Effector memory CD4-positive, alpha-beta T cell (primary cell): ENCODE measurements around the gene KCNQ4.

ENCODE experiments used
- DNase-seq, 3 donors: peaks; one replicate each; pipeline ENCODE4 v3.0.0-alpha.2; 2020
- H3K27ac ChIP-seq: 2 replicates; pipeline ENCODE4 v1.7.0; 2013; ENCODE audit warnings: mild to moderate bottlenecking, low read length, moderate library complexity; ENCODE audit not compliant: insufficient read depth, poor library complexity, severe bottlenecking
- H3K27me3 ChIP-seq: replicated peaks from 2 replicates; pipeline ENCODE4 v1.7.0; 2013; ENCODE audit warnings: mild to moderate bottlenecking, low read length; ENCODE audit not compliant: insufficient read depth, control insufficient read depth, poor library complexity, severe bottlenecking
- H3K36me3 ChIP-seq: 2 replicates; pipeline ENCODE4 v1.7.0; 2013; ENCODE audit warnings: mild to moderate bottlenecking, low read length, moderate library complexity; ENCODE audit not compliant: control insufficient read depth, insufficient read depth
- H3K4me1 ChIP-seq: 2 replicates; pipeline ENCODE4 v1.7.0; 2013; ENCODE audit warnings: low read length, mild to moderate bottlenecking; ENCODE audit not compliant: control insufficient read depth, insufficient read depth, poor library complexity, severe bottlenecking
- H3K4me3 ChIP-seq: 2 replicates; pipeline ENCODE4 v1.7.0; 2013; ENCODE audit warnings: low read length, low read depth, mild to moderate bottlenecking; ENCODE audit not compliant: insufficient read depth, poor library complexity, severe bottlenecking
- H3K9me3 ChIP-seq: 2 replicates; pipeline ENCODE4 v1.7.0; 2013; ENCODE audit warnings: mild to moderate bottlenecking, low read length, moderate library complexity; ENCODE audit not compliant: control insufficient read depth

The KCNQ4 gene

DNA sequence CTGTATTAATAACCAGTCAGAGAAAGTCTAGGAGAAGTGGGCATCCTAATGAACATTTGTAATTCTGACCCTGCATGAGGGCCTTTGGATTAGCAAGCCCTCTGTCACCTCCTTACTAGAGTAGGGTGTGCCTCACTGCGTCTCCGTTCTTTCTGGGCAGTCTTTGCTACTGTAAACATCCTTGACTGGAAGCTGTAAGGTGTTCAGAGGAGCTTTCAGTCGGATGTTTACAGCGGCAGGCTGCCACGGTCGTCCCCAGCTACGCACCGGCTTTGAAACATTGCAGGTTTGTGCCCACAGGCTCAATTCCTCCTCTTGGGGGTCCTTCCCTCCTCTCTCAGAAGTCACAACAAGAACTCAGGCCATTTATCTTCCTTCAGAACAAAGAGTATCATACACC lies 29.4 kb upstream of the KCNQ4 start:
- Histone ChIP-seq H3K27me3 (no peaks in the 10 kb centered on the region), H3K9me3 (no peaks in the 10 kb centered on the region), H3K4me1 (no peaks in the 10 kb centered on the region), H3K36me3 (peaks cover 88% of the 10 kb centered on the region), H3K4me3 (no peak overlapping the region), H3K27ac (no peak overlapping the region)
- DNase-seq = no peak

DNA sequence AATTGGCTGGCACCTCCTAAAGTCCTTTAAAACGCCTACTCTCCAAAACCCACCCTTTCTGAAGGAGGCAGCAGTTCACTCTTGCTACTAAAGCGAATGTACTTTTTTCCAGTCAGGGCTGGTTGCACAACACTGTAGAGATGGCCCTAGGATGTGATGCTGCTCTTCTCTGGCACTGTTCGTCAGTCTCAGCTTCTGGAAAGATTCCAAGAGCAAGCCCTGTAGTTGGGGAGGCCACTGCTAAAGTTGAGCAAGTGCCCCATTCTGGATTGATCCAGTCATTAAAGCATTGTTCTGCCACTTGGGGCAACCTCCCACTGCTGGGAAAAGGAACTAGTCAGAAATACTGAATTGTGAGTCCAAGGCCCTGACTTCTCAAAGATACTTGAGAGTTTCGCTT lies 28.5 kb upstream of the KCNQ4 start:
- Histone ChIP-seq H3K36me3 (peaks cover 87% of the 10 kb centered on the region), H3K4me1 (no peaks in the 10 kb centered on the region), H3K4me3 (no peak overlapping the region), H3K9me3 (no peaks in the 10 kb centered on the region), H3K27me3 (no peaks in the 10 kb centered on the region), H3K27ac (no peak overlapping the region)
- DNase-seq = no peak

DNA sequence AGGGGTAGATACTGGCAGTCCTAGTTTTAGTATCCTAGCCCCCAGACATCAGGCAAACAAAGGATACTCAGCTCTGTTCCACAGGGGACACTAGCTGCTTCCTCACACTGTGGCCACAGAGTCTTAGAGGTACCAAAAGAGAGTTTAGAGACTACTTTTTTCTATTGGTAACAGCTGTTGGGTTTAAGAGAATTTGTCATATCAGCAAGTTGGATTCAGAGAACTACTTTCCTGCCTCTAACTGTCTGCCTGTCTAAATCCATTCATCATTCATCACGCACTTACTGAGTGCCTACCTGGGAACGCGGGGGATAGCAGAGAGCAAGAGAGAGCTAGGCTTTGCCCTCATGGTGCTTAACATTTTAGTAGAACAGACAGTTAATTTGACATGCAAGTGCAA lies 27.1 kb upstream of the KCNQ4 start:
- no peak for DNase-seq
- Histone ChIP-seq H3K27ac (no peak overlapping the region), H3K9me3 (no peaks in the 10 kb centered on the region), H3K36me3 (peaks cover 87% of the 10 kb centered on the region), H3K4me3 (no peak overlapping the region), H3K4me1 (no peaks in the 10 kb centered on the region), H3K27me3 (no peaks in the 10 kb centered on the region)

DNA sequence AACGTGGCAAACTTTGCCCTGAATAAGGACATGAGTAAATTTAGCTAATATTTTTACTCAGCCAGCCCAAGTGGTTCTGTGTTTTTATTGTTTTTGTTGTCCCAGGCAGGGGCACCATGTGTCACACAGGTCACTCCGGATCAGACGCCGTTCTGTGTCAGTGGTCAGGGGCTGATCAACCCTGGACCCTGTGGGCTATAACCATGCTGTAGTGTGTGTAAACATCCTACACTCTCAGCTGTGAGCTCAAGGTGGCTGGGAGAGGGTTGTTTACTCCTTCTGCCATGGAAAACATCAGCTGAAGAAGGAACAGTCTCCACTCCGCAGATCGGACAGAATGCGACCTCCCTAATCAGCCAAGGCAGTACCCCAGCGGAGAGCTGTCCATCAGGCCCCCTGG lies 26.5 kb upstream of the KCNQ4 start:
- Histone ChIP-seq H3K36me3 (peaks cover 88% of the 10 kb centered on the region), H3K4me3 (no peak overlapping the region), H3K9me3 (no peaks in the 10 kb centered on the region)

DNA sequence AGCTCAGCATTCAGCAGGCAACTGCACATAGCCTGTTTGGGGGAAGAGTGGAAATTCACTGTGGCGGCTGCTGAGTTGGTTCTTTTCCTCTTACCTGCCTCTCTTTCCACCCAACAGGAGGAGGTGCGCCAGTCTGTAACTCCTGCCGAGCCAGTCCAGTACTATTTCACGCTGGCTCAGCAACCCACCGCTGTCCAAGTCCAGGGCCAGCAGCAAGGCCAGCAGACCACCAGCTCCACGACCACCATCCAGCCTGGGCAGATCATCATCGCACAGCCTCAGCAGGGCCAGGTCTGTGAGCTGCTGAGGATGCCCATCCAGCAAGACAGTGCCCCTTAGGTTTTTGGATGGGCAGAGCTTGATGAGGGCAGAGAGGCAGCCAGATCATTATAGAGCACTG lies 25.6 kb upstream of the KCNQ4 start:
- Histone ChIP-seq H3K27ac (no peak overlapping the region), H3K27me3 (no peaks in the 10 kb centered on the region), H3K36me3 (peaks cover 89% of the 10 kb centered on the region), H3K9me3 (no peaks in the 10 kb centered on the region), H3K4me3 (no peak overlapping the region), H3K4me1 (peaks cover 4% of the 10 kb centered on the region)
- DNase-seq = no peak

More for the DNA sequence above, 26.5 kb upstream of the KCNQ4 start:
- no peak for DNase-seq
- Histone ChIP-seq H3K27ac (no peak overlapping the region), H3K27me3 (no peaks in the 10 kb centered on the region), H3K4me1 (no peaks in the 10 kb centered on the region)

DNA sequence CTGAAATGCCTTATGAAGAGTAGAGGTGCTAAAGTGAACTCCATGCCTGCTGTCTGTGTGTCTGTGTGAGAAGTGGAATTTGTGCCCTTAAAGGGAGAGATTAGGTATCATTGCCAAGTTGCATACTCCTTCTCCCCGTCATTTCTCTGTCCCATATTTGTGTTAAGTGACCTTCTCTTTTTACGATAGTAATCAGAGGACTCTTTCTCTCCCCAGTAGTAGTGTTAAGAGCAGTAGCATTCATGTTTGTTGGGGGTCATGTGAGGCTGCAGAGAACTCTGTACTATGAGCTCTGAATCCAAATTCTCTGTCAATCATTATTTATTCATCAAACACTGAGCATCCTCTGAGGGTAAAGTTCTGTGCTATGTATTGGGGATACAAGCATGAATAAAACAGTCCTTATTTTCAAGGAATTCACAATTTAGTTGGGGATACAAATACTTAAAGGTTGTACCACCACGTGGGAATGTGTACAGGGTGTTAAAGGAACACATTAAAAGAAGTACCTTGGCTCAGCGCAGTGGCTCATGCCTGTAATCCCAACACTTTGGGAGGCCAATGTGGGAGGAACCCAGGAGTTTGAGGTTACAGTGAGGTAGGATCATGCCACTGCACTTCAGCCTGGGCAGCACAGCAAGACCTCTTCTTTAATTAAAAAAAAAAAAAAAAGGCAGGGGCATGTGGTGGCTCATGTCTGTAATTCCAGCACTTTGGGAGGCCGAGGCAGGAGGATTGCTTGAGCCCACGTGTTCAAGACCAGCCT lies 24.8 kb upstream of the KCNQ4 start:
- H3K27me3 ChIP-seq = no peaks in the 10 kb centered on the region
- H3K9me3 ChIP-seq = no peaks in the 10 kb centered on the region
- no peak overlapping the region for H3K4me3 ChIP-seq
- peaks cover 4% of the 10 kb centered on the region for H3K4me1 ChIP-seq
- DNase-seq = no peak
- H3K36me3 ChIP-seq = peaks cover 81% of the 10 kb centered on the region
- H3K27ac ChIP-seq = no peak overlapping the region

DNA sequence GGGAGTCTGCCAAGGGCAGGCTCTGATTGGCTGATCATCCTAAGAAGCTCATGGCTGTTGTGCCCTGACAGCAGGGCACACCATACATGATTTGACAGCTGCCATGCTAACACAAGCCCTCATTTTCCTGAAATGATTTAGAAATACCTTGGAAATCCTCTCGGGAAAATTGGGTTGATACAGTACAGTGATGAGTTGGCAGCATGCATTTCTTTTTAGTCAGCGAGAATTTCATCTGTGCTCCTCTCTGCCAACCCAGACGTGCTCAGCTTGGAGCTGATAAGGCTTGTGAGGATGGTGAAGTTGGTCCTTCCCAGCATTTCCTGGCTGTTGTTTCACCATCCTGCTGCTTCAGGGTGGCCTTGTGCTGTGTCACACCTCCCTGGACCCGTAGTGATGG lies 22.6 kb upstream of the KCNQ4 start:
- no peak overlapping the region for H3K4me3 ChIP-seq
- H3K36me3 ChIP-seq = peaks cover 73% of the 10 kb centered on the region
- H3K4me1 ChIP-seq = peaks cover 10% of the 10 kb centered on the region
- no peak for DNase-seq
- H3K27ac ChIP-seq = no peak overlapping the region
- no peaks in the 10 kb centered on the region for H3K9me3 ChIP-seq
- no peaks in the 10 kb centered on the region for H3K27me3 ChIP-seq

DNA sequence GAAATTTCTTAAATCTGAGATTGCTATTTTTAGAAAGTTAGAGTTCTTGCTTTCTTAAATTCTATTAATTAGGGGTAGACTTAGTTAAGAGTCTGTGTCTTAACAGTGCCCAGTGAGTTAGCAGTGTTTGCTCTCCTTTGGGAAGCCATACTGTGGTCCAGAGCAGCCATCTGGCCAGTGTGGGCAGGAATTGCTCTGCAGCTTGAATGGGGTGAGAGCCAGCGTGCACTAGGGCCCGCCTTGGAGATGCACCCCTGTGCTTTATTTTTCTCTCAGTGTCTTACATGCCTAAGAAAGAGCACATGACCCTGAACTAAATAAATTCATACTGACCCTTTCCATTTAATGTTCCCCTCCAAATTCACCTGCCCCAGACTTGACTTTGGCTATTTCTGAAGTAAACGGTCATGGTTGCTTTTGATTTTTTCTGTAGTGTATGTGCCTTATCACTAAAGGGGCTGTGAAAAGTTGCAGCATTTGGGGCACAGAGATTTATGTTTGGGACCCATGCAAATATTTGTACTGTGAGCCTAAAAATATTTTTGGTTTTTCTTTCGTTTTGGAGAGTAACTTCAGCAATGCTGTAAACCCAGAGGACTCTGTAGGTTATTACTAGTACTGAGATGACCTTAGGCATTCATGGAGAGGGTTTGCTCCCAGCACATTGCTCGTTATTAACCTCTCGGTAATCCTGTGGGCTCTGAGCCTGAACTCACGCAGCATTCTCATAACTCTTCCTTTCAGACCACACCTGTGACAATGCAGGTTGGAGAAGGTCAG lies 21.3 kb upstream of the KCNQ4 start:
- Histone ChIP-seq H3K36me3 (peaks cover 75% of the 10 kb centered on the region), H3K4me1 (peaks cover 10% of the 10 kb centered on the region), H3K27me3 (no peaks in the 10 kb centered on the region), H3K27ac (no peak overlapping the region), H3K9me3 (no peaks in the 10 kb centered on the region), H3K4me3 (no peak overlapping the region)
- DNase-seq = no peak

DNA sequence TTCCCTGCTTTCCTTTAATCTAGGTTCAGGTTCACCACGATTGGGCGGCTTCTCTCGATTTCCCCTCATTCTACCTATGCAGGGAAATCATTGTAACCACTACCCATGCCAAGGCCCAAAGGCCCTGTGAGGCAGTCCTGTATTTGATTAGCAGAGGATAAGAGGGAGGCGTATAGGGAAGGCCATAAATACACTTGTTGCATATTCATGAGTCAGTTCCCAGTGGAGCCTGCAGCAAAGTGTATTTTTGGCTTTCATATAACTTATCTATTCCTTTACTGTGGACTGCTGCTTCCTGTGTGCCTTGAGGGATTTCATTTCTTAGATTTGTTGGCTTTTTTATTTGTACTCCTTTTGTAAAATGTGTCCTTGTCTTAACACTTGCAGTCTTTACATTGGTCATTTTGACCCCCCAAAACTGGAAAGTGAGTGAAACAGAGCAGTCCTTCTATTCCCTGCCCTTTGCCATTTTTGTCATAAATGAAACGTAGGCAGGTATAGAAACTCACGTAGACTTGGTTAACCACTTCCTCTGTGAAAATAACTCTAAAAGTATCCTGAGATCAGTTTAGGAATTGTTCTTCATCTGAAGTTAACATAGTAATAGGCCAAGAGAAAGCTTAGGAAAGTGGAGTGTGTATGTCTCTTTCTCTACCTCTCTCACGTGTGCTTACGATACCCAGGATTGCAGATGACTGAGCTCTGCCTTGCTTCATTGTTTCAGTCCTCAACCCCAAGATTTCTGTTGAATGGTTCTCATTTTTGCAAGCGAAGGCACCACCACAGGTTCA lies 19.6 kb upstream of the KCNQ4 start:
- no peak for DNase-seq
- peaks cover 76% of the 10 kb centered on the region for H3K36me3 ChIP-seq
- no peak overlapping the region for H3K4me3 ChIP-seq
- peaks cover 10% of the 10 kb centered on the region for H3K4me1 ChIP-seq
- H3K27ac ChIP-seq = no peak overlapping the region
- H3K27me3 ChIP-seq = no peaks in the 10 kb centered on the region
- H3K9me3 ChIP-seq = no peaks in the 10 kb centered on the region

DNA sequence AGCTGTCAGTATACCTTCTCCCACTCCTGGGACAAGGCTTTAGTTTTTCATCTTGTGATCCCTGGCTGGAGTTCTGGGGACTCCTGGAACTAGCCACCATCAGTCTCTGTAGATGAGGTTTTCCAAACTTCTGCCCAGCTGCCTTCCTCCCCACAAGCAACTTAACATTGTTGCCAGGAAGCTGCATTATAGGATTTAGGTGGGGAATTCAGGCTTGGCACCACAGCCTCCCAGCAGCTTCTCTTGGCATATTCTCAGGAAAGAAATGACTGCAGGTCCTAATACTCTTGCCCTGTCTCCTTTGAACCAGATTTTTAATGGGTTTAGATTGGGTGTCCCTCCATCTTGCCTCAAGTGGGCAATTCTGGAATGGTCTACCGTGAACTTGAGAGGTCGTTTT lies 18.6 kb upstream of the KCNQ4 start:
- H3K27me3 ChIP-seq = no peaks in the 10 kb centered on the region
- H3K4me1 ChIP-seq = peaks cover 10% of the 10 kb centered on the region
- H3K9me3 ChIP-seq = no peaks in the 10 kb centered on the region
- no peak overlapping the region for H3K4me3 ChIP-seq
- H3K36me3 ChIP-seq = peaks cover 77% of the 10 kb centered on the region
- DNase-seq = no peak
- H3K27ac ChIP-seq = no peak overlapping the region
